GM12872 (cell line): ENCODE data around the gene PROX2.

Experiments used
- TF ChIP-seq, protein P1 (sequence below): IDR thresholded peaks from 3 replicates; pipeline ENCODE4 v1.5.1; 2011; ENCODE audit warnings: low read depth, mild to moderate bottlenecking, low read length, moderate library complexity; ENCODE audit not compliant: insufficient read depth

PROX2 gene

DNA sequence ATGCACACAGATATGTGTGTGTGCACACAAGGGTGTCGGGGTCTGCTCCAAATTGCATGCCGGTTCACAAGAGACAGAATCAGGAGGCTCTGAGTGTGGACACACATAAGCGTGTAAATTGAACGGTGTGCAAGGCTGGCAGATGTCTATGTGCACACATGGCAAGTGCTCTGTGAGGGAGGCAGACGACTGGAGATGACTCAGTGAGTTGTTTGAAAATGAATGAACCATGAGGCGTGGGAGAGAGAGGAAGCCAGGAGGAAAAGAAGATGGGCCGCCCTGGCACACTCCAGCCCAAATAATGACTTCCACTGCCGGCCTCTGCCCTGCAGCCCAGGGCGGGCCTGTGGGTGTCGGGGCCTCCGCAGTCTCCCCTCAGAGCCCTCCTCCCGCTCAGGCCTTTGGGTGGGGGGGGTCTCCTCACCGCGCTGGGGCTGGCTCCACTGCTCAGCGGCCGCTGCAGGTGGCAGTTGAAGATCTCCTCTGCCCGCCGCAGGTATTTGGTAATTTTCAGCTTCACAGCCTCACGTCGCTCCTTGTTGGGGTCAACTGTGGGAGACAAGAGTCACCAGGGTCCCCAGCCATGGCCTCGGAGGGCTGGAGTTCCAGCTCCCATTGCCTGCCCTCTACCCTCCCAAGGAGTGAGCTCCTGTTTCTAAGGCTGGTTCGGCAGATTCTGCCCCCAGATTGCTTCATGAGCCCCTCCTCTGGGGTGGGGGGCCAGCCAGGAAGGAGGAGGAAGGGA lies 43.6 kb upstream of the PROX2 start:
- TF ChIP-seq, protein P1, sequence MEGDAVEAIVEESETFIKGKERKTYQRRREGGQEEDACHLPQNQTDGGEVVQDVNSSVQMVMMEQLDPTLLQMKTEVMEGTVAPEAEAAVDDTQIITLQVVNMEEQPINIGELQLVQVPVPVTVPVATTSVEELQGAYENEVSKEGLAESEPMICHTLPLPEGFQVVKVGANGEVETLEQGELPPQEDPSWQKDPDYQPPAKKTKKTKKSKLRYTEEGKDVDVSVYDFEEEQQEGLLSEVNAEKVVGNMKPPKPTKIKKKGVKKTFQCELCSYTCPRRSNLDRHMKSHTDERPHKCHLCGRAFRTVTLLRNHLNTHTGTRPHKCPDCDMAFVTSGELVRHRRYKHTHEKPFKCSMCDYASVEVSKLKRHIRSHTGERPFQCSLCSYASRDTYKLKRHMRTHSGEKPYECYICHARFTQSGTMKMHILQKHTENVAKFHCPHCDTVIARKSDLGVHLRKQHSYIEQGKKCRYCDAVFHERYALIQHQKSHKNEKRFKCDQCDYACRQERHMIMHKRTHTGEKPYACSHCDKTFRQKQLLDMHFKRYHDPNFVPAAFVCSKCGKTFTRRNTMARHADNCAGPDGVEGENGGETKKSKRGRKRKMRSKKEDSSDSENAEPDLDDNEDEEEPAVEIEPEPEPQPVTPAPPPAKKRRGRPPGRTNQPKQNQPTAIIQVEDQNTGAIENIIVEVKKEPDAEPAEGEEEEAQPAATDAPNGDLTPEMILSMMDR = no peak

DNA sequence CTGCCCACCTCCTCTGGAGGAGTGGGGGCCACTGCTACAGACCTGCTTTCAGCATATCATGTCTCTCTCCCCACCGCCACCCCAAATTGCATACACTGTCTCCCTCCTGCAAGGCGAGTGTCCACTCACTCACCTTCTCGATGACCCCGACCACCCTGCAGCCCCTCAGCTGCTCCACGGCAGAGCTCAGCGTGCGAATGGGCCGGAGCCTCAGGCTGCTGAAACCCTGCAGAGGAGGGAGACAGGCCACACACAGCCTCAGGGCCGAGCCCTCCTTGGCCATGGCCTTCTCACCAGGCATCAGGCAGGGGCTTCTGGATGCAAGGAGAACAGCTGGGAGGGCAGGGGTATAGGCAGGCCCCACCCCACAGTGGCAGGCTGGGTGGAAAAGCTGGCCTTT lies 42.4 kb upstream of the PROX2 start:
- TF ChIP-seq, protein P1 = no peak

DNA sequence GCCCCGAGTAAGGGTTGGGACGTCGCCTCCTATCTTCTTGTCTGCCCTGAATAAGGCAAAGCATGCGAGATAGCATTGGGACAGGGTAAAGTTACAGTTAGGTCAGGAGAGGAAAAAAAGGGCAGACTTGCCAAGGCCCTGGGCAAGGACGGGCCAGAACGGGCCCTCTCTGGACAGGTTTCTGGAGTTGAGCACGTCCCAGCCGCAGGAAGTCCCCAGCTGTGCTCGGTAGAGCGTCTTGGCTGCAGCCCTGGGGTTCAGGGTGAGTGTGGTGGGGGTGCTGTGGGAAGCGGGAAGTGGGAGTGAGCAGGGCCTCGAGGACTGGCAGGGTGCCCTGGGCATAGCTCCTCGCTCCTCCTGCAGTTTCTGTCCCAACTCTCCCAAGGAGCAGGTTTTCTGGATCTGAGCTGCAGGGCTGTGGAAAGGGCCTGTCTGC lies 41.7 kb upstream of the PROX2 start:
- TF ChIP-seq, protein P1 = no peak

DNA sequence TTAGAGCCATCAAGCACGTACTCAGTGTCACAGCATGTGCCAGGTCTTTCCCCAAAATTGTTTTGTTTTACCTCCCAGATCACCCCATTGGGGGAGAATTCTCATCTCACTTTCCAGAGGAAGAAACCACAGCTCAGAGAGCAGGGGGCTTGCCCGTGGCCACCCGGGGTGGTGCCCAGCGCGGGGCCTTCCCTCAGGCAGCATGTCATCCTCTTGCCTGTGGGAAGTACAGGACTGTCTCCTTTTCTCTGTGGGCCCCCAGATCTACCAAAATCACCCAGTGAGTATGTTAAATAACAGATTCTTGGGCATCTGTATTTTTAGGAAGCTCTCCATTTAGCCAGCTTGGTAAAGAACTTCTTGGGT lies 41.2 kb upstream of the PROX2 start:
- TF ChIP-seq, protein P1 = no peak

DNA sequence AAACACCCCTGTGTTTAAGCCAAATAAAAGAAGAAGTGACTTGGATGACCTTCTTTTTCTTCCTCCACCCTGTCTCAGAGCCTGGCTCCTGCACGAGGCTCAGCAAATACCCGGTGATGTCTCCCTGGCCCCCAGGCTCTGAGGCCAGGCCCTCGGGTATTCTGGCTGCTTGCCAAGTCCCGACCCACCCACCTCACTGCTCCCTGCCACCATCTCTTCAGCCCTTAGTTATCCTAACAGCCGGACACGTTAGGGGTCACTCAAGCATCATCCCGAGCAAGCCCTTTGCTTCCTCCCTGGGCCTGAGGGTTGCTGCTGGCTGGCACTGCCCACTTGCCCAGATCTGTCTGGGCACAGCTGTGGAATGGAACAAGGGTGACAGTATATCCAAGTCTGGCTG lies 39.9 kb upstream of the PROX2 start:
- TF ChIP-seq, protein P1 = no peak

DNA sequence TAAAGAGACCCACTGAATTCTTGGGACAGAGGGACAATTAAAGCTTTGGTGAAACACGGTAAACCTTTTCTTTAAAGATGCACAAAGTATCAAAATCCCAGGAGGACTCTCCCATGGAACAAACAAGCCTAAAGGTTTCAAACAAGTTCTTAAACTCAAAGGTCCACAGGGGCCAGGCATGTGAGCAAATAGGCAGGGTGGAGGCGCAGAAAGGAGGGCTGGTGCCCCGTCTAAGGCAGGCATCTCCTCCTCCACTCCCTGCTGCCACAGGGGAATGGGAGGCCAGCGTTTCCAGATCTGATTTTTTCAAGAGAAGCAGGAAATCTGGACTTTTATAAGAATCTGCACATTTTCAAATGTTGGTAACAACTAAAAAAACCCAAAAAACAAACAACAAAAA lies 39.5 kb upstream of the PROX2 start:
- TF ChIP-seq, protein P1 = no peak

DNA sequence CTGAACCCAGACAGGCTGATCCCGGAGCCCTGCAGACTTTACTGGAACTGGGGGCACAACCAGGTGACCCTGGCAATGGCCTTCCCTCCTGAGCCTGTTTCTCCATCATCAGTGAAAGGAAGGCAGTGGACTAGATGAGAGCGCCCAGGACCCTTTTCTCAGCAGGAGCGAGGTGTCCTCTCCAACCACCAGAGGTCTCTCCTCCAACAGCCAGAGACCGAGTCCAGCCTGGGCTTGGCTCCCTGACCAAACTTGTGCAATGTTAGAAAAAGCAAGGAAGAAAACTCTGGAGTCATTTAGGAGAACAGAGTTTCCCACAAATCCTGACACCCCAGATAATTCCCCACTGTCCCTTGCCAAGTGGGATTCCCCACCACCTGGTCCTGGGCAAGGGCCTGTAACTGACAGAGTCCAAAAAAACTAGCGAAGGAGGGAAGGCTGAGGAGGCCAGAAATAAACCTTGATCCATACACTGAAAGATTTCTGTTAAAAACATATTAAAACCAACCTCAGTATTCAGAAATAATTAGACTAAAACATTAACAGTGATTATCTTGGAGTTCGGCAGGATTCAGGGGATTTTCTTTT lies 38.1 kb upstream of the PROX2 start:
- TF ChIP-seq, protein P1 = peak; percentile 74
